OCI-LY1 (cell line): ENCODE data around the gene TPGS2.

ENCODE experiments used
- EZH2 ChIP-seq: fragments of 200-600 bp; sonication (generic), shearing (Covaris generic); IDR thresholded peaks from 2 replicates; pipeline ENCODE4 v1.8.0; 2017; ENCODE audit warnings: borderline replicate concordance, mixed run types, mild to moderate bottlenecking, antibody characterized with exemption, low read length, moderate library complexity, mixed read lengths
- TF ChIP-seq, protein P1 (sequence below): fragments of 200-600 bp; sonication (generic), shearing (Covaris generic); IDR thresholded peaks from 2 replicates; pipeline ENCODE4 v1.5.1; 2017; ENCODE audit warnings: mild to moderate bottlenecking, antibody characterized with exemption, low read length, moderate library complexity, mixed read lengths

GRCh38 chr18:36813101-36813775 is 15.6 kb downstream of the TPGS2 start:
- no peak for TF ChIP-seq EZH2
- TF ChIP-seq, protein P1, sequence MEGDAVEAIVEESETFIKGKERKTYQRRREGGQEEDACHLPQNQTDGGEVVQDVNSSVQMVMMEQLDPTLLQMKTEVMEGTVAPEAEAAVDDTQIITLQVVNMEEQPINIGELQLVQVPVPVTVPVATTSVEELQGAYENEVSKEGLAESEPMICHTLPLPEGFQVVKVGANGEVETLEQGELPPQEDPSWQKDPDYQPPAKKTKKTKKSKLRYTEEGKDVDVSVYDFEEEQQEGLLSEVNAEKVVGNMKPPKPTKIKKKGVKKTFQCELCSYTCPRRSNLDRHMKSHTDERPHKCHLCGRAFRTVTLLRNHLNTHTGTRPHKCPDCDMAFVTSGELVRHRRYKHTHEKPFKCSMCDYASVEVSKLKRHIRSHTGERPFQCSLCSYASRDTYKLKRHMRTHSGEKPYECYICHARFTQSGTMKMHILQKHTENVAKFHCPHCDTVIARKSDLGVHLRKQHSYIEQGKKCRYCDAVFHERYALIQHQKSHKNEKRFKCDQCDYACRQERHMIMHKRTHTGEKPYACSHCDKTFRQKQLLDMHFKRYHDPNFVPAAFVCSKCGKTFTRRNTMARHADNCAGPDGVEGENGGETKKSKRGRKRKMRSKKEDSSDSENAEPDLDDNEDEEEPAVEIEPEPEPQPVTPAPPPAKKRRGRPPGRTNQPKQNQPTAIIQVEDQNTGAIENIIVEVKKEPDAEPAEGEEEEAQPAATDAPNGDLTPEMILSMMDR = no peak
